Choroid plexus epithelial cell (primary cell): Measurements from ENCODE around the gene FOXRED1.

Source experiments
- DNase-seq: peaks from one replicate; pipeline ENCODE4 v3.0.0-alpha.2; 2010; ENCODE audit warnings: low read depth
- H3K4me3 ChIP-seq: 2 replicates; pipeline ENCODE4 v1.5.1; 2011; ENCODE audit warnings: low read depth, mild to moderate bottlenecking, control low read depth, low read length, moderate library complexity
- CTCF ChIP-seq: conservative IDR thresholded peaks from 2 replicates; pipeline ENCODE4 v1.5.1; 2011; ENCODE audit warnings: low read depth, mild to moderate bottlenecking, control low read depth, inconsistent platforms, low read length, moderate library complexity

The FOXRED1 gene

GRCh38 chr11:126268708-126269579 is at the start of gene FOXRED1, which contains the start of gene SRPRA:
FOXRED1 (plus strand) TSS chr11:126269154; CDS start chr11:126269207, 53 bp downstream.
SRPRA (minus strand) TSS chr11:126268895; CDS start chr11:126268804, 91 bp downstream.
- H3K4me3 ChIP-seq, result peak within 1 kb of the TSS; percentile 98
- peak; percentile 99 for DNase-seq
- no peak for TF ChIP-seq CTCF

GRCh38 chr11:126219547-126219946 is 49.4 kb upstream of the FOXRED1 start:
- no peak for DNase-seq
- TF ChIP-seq CTCF, result no peak
- no peak overlapping the region for H3K4me3 ChIP-seq

GRCh38 chr11:126224647-126225294 is 44.2 kb upstream of the FOXRED1 start:
- no peak for DNase-seq
- H3K4me3 ChIP-seq, result no peak overlapping the region
- TF ChIP-seq CTCF, result no peak

GRCh38 chr11:126225295-126225665 is 43.7 kb upstream of the FOXRED1 start:
- DNase-seq, result no peak
- no peak for TF ChIP-seq CTCF
- H3K4me3 ChIP-seq, result no peak overlapping the region

GRCh38 chr11:126226334-126227084 is 42.4 kb upstream of the FOXRED1 start:
- TF ChIP-seq CTCF, result no peak
- no peak for DNase-seq
- H3K4me3 ChIP-seq, result no peak overlapping the region

GRCh38 chr11:126229858-126230540 is 39.0 kb upstream of the FOXRED1 start:
- DNase-seq, result peak; percentile 62
- no peak overlapping the region for H3K4me3 ChIP-seq

More at GRCh38 chr11:126229858-126230540, 39.0 kb upstream of the FOXRED1 start:
- no peak for TF ChIP-seq CTCF
